ENCODE data around the gene INPP5B.
"Not testable (repeated sequence)": the region's sequence is repeated elsewhere in the genome, so short reads cannot be mapped to it uniquely, and the experiment has no call there.

INPP5B gene

DNA sequence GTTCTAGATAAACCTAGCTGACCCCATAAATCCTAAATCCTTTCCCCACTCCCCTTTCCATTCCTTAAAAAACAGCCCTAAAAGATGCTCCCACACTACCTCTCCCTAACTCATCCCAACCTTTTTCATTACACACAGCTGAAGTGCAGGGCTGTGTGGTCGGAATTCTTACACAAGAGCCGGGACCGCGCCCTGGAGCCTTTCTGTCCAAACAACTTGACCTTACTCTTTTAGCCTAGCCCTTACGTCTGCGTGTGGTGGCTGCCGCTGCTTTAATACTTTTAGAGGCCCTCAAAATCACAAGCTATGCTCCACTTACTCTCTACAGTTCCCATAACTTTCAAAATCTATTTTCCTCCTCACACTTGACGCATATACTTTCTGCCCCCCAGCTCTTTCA is 36.0 kb downstream of the INPP5B start:
- DNase-seq = not testable (repeated sequence)

DNA sequence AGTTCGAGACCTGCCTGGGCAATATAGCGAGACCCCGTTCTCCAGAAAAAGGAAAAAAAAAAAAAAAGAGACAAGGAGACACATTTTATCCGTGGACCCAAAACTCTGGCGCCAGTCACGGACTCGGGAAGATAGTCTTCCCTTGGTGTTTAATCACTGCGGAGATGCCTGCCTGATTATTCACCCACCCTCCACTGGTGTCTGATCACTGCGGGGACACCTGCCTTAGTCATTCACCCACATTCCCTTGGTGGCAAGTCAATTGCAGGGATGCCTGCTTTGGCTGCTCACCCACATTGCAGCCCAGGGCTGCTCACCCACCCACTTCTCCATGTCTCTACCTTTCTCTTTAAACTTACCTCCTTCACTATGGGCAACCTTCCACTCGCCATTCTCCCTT is 38.3 kb downstream of the INPP5B start:
- not testable (repeated sequence) for DNase-seq

DNA sequence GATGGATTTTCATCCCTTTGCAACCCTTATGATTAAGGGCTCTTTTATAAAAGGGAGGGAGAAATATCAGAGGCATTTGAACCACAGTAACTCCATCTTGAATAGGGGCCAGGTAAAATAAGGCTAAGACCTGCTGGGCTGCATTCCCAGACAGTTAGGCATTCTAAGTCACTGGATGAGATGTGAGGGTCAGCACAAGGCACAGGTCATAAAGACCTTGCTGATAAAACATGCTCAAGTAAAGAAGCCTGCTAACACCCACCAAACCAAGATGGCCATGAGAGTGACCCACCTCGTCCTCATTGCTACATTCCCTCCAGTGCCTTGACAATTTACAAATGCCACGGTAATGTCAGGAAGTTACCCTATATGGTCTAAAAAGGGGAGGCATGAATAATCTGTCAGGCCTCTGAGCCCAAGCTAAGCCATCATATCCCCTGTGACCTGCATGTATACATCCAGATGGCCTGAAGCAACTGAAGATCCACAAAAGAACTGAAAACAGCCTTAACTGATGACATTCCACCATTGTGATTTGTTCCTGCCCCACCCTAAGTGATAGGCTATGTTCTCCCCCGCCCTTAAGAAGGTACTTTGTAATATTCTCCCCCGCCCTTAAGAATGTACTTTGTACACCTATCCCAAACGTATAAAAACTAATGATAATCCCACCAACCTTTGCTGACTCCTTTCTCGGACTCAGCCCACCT is 39.3 kb downstream of the INPP5B start:
- DNase-seq = not testable (repeated sequence)

DNA sequence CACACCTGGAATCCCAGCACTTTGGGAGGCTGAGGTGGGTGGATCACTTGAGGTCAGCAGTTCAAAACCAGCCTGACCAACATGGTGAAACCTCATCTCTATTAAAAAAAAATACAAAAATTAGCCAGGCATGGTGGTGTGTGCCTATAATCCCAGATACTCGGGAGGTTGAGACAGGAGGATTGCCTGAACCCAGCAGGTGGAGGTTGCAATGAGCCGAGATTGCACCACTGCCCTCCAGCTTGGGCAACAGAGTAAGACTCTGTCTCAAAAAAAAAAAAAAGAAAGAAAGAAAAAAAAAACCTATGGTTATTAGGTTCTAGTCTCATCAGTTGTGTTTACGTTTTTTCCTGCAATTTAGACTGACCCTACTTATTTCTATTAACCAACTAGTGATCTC is 40.3 kb downstream of the INPP5B start:
- DNase-seq = not testable (repeated sequence)

DNA sequence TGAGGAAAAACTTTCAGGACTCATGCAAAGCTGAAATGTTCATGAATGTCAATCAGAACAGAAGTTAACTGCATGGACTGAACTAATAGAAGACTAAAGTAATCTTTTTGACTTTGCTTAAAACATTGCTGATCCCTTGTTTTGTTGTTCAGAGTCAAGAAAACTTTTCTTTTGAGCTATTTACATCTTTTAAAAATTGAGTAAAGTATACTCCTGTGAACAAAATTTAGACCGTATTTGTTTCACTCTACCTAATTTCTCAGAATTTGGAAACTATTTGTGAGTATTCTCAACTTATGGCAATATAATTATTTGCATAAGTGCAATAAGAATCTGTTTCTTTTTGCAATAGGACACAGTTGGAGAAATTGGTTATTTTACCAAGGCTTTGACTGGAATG is 41.1 kb downstream of the INPP5B start:
- DNase-seq = no peak

DNA sequence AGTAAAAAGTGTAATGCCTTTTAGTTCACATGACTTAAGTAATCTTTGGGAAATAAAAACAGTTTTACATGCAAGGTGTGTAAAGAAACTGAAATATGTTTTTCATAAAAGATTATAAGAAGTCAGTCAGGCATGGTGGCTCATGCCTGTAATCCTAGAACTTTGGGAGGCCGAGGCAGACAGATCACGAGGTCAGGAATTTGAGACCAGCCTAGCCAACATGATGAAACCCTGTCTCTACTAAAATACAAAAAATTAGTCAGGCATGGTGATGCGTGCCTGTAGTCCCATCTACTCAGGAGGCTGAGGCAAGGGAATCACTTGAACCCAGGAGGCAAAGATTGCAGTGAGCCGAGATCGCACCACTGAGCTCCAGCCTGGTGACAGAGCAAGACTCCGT is 42.9 kb downstream of the INPP5B start:
- DNase-seq = not testable (repeated sequence)

DNA sequence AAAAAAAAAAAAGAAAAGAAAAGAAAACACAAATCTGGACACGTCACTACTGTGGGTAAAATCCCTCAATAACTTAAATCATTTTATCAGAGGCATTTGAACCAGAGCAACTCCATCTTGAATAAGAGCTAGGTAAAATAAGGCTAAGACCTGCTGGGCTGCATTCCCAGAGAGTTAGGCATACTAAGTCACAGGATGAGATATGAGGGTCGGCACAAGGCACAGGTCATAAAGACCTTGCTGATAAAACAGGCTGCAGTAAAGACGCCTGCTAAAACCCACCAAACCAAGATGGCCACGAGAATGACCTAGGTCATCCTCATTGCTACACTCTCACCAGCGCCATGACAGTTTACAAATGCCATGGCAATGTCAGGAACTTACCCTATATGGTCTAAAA is 43.9 kb downstream of the INPP5B start:
- no peak for DNase-seq

DNA sequence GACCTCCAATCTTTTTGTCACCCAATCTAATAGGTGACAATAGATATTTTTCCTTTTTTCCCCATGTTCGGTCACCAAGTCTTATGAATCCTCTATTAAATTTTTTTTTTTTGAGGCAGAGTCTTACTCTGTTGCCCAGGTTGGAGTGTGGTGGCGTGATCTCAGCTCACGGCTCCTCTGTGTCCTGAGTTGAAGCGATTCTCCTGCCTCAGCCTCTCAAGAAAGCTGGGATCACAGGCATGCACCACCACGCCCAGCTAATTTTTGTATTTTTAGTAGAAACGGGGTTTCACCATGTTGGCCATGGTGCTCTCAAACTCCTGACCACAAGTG is 45.0 kb downstream of the INPP5B start:
- DNase-seq = no peak

DNA sequence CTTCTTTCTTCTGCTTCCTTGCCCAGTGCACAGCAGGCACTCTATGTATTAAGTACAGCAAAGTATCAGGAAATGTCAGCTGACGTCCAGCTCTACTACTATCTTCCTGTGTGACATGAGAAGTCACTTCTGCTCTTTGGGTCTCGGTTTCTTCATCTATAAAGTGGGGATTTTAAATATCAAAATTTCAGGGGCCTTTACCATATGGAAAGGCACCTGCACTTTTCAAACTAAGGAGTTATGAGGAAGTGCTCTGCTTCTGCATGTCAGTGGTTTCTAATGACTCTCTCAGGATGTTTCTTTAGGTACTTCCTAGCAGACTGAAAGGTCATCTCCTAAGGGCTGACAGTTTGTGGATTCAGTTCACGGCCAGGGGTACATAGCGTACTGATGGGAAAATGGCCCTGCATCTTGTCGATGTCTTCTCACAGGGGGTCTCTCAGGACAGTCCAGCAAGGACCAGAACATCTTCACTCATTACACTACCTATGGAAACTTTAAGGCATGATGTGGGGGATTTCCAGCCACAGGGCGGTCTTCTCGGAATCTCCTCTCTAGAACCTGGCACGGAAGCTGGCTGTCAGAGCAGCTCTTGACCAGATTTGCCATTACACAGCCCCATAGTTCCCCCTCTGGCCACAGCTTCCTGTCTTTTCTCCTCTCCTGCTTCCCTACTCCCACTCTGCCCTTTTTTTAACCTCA is 45.5 kb downstream of the INPP5B start:
- peak; percentile 75 for DNase-seq

DNA sequence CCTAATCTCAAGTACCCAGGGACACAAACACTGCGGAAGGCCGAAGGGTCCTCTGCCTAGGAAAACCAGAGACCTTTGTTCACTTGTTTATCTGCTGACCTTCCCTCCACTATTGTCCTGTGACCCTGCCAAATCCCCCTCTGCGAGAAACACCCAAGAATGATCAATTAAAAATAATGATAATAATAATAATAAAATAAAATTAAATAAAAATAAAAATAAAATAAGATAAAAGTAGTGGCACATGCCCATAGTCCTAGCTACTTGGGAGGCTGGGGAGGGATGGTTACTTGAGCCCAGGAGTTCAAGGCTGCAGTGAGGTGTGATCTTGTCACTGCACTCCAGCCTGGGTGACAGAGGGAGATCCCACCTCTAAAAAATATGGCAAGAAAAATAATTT is 49.3 kb downstream of the INPP5B start:
- DNase-seq = not testable (repeated sequence)

DNA sequence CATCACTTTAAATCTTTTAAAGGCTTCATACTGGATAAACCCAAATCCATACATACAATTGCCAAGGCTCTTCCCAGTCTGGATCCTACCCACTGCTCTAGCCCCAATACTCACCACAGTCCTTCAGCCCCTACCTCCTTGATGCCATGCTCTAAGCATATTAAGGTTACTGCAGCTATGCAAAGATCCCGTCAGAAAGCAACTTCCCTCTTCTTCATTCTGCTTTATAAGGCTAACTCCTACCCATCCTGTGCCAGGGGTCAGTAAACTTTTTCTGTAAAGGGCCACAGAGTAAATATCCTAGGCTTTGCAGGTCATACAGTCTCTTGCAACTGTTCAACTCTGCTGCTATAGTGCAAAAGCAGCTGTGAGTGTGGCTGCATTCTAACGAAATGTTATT is 53.2 kb downstream of the INPP5B start:
- no peak for DNase-seq

DNA sequence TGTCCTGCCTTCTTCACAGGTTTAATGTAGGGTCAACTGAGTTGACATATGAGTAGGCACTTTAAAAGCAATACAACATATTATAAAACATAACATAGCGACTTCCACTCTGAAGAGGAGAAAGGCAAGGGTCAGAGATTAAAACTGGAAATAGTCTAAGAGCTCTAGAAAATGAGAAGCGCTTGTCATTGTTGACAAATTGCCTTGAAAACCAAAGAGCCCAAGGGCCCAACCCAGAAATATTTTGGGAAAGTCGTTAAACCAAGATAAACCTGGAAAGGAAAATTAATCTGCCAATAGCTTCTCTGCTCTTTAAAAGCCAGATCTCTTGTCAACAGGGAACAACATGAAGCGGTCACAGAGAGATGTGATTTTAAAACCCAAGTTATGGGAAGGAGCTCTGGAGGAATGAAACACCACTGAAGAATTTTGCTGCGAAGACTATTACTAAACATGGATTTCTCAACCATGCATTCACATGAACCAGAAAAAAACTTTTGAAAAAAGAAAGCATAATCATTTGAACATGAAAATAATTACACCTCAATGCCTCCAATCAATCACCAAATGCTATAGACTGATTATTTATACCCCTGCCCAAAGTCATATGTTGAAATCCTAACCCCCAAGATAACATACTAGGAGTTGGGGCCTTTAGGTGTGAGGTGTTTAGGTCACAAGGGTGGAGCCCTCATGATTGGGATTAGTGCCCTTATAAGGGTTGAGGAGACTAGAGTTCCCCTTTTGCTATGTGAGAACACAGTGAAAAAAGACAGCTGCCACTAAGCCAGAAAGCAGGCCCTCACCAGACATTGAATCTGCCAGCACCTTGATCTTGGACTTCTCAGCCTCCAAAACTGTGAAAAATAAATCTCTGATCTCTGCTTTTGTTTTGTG is 54.5 kb downstream of the INPP5B start:
- DNase-seq = peak; percentile 12

DNA sequence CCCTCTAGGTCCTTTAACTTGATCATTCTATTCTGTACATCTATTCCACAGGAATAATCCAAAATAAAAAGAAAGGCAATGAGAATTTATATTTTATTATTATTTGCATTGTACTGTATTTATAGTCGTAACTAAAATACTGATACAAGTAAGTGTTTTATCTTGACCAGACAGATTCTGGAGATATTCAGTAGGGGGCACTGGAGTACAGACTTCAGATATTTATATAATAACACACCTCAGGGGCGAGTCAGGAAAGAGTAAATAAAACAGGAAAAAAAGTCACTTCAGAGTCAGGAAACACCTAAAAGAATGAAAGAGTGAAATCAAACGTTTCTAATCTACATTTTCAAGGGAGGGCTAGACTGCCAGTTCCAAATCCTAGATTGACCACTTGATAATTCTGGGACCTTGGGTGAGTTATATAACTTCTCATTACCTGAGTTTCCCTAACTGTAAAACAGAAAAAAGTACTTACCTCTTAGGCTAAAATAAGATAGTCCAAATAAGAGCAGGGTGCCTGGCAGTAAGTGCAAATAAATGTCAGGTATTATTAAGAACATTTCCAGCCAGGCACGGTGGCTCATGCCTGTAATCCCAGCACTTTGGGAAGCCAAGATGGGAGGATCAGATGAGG is 56.4 kb downstream of the INPP5B start:
- DNase-seq = peak; percentile 66

DNA sequence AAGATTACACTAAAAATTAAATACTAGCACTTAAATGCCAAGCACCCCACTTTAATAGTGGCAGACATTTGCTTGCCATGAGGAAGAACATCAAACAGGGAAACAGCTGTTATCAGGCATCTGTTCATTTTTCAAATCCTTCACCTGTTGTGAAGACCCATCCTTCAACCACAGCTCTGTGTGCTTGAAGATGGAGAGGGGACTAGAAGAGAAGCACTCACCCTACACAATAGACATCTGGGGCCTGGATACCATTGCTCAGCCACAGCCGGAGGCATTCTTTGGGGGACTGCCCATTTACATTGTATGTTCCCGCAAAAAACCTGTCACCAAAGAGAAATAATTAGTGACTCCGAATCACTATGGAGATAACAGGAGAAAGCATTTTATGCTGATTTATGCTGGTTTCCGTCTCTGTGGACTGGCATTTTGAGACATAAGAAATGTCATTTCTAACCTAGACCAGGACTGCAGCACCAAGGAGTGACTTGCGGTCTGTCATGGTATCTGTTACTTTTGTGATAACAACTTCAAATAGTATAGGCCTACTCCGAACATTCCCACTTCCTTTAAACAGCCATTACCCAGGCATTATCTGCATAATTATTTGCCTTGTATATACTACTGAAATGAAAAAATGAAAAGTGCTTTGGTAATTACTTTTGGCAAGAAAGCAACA is 58.7 kb downstream of the INPP5B start:
- DNase-seq = no peak

DNA sequence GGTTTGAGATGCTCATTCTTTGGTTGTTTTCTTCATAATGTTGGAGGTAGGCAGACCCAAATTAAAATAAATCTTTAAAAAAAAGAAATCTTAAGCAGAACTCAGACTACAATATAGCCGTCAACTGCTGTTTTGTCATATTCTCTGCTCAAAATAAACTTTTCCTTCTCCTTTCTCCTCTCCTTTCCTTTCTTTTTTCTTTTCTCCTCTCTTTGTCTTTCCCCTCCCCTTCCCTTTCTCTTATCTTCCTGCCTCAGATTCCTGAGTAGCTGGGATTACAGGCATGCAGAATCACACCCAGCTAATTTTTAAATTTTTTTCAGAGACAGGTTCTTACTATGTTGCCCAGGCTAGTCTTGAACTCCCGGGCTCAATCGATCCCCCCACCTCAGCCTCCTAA is 62.7 kb downstream of the INPP5B start:
- DNase-seq = no peak

DNA sequence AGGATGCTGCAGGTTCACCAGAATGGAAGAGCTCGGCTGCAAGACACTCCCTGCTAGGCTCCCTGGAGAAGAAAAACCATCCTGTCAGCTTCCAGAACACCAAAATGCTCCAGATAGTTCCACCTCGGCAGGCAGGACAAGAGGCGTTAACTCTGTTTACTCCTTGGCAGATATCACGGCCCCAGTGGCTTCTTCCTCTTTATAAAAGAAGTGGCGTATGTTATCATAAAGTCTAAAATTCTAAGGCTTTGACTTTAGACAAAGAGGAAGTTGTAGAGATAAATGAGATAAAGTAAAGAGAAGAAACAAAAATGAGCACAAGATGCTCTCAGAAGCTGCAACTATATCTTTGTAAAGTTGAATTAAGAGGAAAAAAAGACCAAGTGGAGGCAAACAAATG is 63.2 kb downstream of the INPP5B start:
- no peak for DNase-seq

DNA sequence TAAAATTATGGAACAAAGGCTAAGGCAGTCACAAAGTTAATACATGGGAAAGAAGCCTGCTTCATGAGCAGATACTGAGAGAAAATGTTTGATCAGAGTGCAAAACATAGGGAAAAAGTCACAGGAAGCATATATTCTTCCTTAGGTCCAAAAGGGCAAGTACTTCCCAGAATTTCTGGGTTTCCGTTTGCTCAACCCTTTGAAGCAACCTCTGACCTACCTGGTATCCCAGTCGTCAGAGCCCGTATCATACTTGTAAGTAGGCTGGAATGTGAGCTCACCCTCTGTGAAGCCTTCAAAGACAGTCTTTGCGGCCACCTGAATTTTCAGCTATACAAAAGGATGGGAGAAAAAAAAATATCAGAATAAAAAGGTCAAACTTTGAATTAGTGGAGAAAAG is 67.0 kb downstream of the INPP5B start:
- DNase-seq = no peak

DNA sequence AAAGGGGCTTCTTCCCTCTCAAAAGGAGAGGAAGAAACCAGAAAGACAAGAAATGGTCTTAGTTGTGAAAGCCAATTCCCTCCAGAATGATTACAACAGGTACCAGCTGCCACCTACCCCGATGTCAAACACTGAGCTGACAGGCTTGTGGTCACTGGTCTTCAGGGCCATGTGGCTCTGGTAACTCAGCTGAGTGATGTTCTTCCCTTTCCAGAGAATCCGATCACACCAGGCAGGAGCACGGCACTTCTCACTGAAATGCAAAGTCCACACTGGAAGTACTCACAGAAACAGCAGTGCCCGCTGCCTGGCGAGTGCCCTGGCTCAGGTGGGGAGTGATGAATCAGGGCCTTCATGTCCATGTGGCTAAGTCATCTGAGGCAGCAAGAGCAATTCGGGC is 68.8 kb downstream of the INPP5B start:
- DNase-seq = no peak

DNA sequence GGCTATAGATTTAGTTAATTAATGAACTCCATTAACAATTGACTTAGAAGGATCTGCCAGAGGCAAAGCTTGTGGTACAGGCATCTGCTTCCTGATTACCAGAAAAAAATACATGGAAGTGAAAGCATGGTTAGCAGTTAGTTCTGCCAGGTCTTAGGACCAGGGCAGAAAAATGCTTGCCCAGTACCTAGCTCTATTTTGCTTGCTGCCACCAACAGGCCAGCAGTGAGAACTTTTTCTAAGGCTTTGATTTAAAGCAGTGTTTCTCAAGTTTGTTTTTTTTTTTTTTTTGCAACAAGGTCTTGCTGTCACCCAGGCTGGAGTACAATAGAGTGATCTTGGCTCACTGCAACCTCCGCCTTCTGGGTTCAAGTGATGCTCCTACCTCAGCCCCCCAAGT is 71.0 kb downstream of the INPP5B start:
- DNase-seq = peak; percentile 56

DNA sequence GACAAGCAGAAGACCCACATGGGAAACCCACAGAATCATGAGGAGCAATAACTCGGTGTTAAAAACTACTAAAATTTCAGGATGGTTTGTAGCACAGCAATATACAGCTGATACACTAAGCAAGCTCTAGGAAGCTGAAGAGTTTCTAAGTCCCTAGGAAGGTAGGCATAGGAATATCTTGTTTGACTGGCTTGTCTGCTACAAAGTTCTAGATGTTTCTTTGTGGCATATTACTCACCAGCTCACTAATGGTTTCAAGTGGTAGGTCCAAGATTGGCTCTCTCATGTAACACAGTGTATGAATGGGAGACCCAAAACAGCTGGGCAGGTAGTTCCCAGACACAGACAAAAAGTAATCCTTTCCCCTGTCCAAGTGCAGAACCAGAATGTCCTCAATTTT is 74.2 kb downstream of the INPP5B start:
- no peak for DNase-seq

DNA sequence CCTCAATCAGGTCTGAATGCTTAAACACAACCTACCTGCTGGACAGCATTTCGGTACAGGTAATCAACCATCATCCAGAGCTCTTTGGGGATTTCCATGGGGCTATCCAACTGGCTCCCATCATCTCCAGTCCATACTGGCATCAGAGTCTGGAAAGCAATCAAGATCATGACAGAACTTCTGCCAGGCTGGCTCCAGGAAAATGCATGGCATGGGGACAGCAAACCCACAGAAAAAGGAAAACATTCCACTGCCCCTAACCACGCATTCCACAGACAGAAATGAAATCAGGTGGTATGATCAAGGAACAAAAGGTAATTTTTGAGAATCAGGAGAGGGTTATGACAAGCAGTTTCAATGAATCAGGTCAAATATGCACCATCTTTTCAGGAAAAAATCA is 78.4 kb downstream of the INPP5B start:
- no peak for DNase-seq

DNA sequence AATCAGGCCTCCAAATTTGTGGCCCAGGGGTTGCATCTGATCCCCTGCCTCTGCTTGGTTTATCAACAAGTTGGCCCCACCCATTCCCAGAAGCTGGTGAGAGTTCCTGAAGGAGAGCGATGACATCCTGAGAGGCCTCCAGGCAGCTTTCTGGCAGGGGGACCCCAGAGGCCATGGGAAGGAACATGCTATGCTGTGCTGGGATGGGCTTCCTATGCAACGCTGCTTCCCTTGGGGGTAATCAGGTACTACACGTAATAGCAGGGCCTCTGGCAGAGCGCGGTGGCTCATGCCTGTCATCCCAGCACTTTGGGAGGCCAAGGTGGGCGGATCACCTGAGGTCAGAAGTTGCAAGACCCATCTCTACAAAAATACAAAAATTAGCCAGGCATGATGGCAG is 79.1 kb downstream of the INPP5B start:
- no peak for DNase-seq

DNA sequence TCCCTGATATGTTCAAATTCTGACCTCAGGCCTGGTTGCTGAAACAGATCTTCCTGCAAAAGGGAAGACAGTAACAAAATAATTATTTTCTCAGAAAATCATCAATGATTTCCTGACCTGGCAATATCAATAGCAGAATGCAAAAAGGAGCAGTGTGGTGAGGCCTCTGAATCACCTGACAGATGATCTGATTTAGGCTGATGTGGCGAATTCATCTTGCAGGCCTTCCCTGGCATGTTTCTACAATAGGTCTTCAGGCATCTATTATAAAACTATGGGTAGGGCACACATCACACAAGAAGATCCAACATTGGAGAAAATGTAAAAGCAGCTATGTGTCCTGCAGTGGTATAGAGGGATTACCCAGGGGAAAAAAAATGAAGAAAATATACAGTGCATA is 80.4 kb downstream of the INPP5B start:
- DNase-seq = no peak

Measured in inflammatory macrophage treated with lipopolysaccharide for 4 hours (primary cell).